Prostate gland (tissue), 2 donors: ENCODE data around the gene ACOXL.

ENCODE experiments used
- CTCF ChIP-seq, 4 experiments: fragments of 200-600 bp in 2 of 4; fragments of 450-650 bp in 2 of 4; sonication (generic) in 2 of 4; IDR thresholded peaks; 1 replicate in 3 of 4; 2 replicates in 1 of 4; pipeline ENCODE4 v1.5.1; 2016 to 2019; ENCODE audit warnings: antibody characterized with exemption in 4 of 4, mild to moderate bottlenecking in 2 of 4, moderate library complexity in 2 of 4
- POLR2AphosphoS5 ChIP-seq: sonication (generic); formaldehyde crosslinking; IDR thresholded peaks from one replicate; pipeline ENCODE4 v1.6.1; 2017; ENCODE audit warnings: antibody characterized with exemption

- TF ChIP-seq CTCF (IDR thresholded peaks at IDR 0.05) (no peak), POLR2AphosphoS5 (no peak)
Observed at GRCh38 chr2:111156529-111156928, 424.2 kb downstream of the ACOXL start.
